ENCODE measurements around the gene FRRS1. TPM values are rescaled to one million over a fixed set of nuclear protein-coding genes. Genes with fewer than 3 reads are reported as not detected.

FRRS1 gene
- total RNA-seq, 4 donors from 2014 or later = 3.6 to 13.1 (median 7.3) TPM

DNA sequence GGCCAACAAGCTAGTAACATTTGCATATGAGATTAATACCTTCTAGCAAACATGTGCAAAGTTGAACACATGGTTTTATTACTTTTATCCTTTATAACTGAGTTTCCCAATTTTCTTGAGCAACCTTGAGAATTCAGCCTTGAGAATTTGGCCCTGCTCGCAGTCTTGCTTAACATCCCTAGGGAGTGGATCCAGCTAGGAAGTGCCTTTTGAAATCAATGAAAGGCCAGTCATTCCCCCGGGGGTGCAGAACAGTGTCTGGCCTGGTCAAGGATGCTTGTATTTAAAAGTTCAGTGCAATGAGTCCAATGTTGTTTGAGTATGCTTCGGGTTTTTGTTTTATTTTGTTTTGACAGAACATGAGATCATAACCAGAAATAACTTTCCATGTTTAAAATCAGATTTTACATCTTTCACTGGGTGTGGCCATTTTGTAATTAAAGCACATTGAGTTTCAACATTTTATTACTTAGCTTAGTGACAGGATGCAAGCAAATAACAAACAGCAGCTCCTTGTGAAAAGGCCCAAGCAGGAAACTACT lies 103.8 kb downstream of the FRRS1 start:
- DNase-seq (ENCODE audit: low spot score) (peak; percentile 57), ATAC-seq (ENCODE audit: low FRiP score) (peak; percentile 90)
- TF ChIP-seq, protein P1, sequence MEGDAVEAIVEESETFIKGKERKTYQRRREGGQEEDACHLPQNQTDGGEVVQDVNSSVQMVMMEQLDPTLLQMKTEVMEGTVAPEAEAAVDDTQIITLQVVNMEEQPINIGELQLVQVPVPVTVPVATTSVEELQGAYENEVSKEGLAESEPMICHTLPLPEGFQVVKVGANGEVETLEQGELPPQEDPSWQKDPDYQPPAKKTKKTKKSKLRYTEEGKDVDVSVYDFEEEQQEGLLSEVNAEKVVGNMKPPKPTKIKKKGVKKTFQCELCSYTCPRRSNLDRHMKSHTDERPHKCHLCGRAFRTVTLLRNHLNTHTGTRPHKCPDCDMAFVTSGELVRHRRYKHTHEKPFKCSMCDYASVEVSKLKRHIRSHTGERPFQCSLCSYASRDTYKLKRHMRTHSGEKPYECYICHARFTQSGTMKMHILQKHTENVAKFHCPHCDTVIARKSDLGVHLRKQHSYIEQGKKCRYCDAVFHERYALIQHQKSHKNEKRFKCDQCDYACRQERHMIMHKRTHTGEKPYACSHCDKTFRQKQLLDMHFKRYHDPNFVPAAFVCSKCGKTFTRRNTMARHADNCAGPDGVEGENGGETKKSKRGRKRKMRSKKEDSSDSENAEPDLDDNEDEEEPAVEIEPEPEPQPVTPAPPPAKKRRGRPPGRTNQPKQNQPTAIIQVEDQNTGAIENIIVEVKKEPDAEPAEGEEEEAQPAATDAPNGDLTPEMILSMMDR (IDR thresholded peaks at IDR 0.05) = no peak

DNA sequence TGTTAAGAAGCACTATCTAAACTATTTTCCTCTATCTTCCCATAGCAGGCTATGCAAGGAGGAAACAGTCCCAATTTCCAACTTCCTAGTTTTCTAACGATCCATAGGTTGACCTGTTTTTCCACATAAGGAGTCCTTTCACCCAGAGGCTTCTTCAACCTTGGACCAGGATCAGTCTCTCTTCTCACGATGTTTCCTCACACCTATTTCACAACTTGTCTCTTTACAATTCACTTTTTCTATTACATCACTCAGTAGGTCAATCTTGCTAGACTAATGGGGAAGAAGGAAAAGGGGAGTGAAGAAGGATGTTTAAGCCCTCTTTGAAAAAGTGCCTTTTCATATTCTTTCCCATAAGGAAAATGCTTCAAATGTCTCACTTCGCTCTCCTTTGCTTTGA lies 104.7 kb downstream of the FRRS1 start:
- TF ChIP-seq, protein P1 (IDR thresholded peaks at IDR 0.05) = no peak
- no peak for ATAC-seq (ENCODE audit: low FRiP score)

DNA sequence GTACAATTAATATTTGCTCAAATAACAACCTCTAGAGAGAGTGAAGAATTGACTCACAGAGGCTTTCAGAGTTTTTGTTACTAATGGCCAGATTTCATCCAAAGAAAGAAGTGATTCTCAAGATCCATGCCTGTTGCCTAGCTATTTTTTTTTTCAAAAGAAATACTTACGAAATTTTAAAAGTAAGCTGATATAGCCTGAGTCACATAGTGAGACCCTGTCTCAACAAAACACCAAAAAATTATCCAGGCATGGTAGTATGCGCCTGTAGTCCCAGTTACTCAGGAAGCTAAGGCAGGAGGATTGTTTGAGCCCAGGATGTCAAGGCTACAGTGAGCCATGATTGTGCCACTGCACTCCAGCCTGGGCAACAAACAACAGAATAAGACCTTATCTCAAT lies 105.9 kb downstream of the FRRS1 start:
- ATAC-seq (ENCODE audit: low FRiP score) (no peak), DNase-seq (ENCODE audit: low spot score) (no peak)
- TF ChIP-seq, protein P1 (IDR thresholded peaks at IDR 0.05) = no peak

More for the DNA sequence above, 104.7 kb downstream of the FRRS1 start:
- no peak for DNase-seq (ENCODE audit: low spot score)

DNA sequence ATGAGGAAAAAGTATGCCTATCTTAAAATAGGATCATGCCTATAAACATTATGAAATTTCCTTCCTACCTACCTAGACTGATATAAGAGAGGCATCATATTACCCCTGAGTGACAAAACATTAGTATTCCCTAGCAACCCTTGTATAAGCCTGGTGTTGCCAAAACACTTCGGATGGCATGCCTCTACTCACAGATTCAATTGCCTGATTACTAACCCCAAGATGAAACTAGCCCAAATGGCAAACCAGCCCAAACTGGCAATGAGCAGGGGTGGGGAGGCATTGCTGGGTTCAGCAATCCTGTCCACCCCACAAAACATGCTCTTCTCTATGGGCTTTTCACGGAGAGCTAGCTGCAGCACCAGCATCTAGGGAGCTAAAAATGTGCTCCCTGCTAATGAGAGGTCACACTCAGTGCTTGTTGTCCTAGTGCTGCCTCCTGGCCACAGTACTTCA lies 106.7 kb downstream of the FRRS1 start:
- TF ChIP-seq, protein P1 (IDR thresholded peaks at IDR 0.05) = no peak
- ATAC-seq (ENCODE audit: low FRiP score) (no peak), DNase-seq (ENCODE audit: low spot score) (no peak)

Small RNA genes within 50 kb of the gene (small RNA-seq; reads per million reads assigned to genes)
- gene RF00019 (not detected), gene RNU4-75P (not detected)

Other genes with a start within 250 kb of the FRRS1 start
- gene PALMD, start 120.5 kb downstream of the FRRS1 start, total RNA-seq = 100 to 1,000 TPM in 3 of 4 donors, 10 to 100 TPM in 1; 86.2 to 235 (median 136) TPM
- 10 to 100 TPM in 3 of 4 donors, 1 to 10 TPM in 1; 9.5 to 26.3 (median 17.0) TPM for gene AGL, start 83.7 kb upstream of the FRRS1 start, total RNA-seq
- gene SLC35A3, start 203.4 kb upstream of the FRRS1 start, total RNA-seq = 10 to 100 TPM; 16.6 to 30.6 (median 18.3) TPM